Measurements from ENCODE around the gene RAB40B.

The RAB40B gene

DNA sequence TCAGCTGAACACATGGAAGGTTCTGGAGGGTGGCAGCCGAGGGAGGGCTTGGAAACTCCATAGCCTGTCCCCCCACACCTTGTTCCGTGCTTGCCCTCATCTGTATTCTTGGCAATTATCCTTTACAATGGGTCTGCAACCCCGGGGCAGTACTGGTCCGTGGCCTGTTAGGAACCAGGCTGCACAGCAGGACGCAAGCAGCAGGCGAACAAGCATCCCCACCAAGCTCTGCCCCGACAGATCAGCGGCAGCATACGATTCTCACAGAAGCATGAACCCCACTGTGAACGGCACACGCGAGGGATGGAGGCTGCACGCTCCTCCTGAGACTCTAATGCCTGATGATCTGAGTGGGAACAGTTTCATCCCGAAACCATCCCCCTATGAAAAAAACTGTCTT lies 56.5 kb downstream of the RAB40B start:
- no peak for TF ChIP-seq FOXP2 (optimal IDR thresholded peaks at IDR 0.05; ENCODE audit: borderline replicate concordance, extremely low read depth, extremely low read length, insufficient read depth)
- no peak for TF ChIP-seq SIN3A (IDR thresholded peaks at IDR 0.05; ENCODE audit: borderline replicate concordance, insufficient read depth, low read length)
- TF ChIP-seq TAF1 (IDR thresholded peaks at IDR 0.05; ENCODE audit: borderline replicate concordance, insufficient read depth, low read length) = no peak
- TF ChIP-seq POLR2AphosphoS5 (IDR thresholded peaks at IDR 0.05; ENCODE audit: low read depth, low read length) = no peak
- TF ChIP-seq, protein P1, sequence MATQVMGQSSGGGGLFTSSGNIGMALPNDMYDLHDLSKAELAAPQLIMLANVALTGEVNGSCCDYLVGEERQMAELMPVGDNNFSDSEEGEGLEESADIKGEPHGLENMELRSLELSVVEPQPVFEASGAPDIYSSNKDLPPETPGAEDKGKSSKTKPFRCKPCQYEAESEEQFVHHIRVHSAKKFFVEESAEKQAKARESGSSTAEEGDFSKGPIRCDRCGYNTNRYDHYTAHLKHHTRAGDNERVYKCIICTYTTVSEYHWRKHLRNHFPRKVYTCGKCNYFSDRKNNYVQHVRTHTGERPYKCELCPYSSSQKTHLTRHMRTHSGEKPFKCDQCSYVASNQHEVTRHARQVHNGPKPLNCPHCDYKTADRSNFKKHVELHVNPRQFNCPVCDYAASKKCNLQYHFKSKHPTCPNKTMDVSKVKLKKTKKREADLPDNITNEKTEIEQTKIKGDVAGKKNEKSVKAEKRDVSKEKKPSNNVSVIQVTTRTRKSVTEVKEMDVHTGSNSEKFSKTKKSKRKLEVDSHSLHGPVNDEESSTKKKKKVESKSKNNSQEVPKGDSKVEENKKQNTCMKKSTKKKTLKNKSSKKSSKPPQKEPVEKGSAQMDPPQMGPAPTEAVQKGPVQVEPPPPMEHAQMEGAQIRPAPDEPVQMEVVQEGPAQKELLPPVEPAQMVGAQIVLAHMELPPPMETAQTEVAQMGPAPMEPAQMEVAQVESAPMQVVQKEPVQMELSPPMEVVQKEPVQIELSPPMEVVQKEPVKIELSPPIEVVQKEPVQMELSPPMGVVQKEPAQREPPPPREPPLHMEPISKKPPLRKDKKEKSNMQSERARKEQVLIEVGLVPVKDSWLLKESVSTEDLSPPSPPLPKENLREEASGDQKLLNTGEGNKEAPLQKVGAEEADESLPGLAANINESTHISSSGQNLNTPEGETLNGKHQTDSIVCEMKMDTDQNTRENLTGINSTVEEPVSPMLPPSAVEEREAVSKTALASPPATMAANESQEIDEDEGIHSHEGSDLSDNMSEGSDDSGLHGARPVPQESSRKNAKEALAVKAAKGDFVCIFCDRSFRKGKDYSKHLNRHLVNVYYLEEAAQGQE (IDR thresholded peaks at IDR 0.05; ENCODE audit: insufficient read depth in 1 of 2, low read depth in 2 of 2, low read length in 2 of 2) = no peak

DNA sequence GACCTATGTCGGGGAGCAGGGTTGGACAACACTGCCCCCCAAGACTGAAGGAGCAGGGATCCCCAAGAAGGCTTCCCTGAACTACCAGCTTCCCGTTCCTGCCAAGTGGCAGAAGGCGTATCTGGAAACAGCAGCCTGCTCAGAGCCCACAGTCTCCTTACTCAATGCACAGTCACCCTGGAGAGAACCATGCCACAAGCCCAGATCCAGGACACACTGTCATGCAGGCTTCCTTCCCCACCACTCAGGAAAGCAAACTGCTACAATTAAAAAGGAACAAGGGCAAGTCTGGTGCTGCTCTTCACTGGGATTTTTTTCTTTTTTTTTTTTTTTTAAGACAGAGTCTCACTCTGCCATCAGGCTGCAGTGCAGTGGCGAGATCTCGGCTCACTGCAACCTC lies 58.5 kb downstream of the RAB40B start:
- no peak for TF ChIP-seq FOXP2 (optimal IDR thresholded peaks at IDR 0.05; ENCODE audit: borderline replicate concordance, extremely low read depth, extremely low read length, insufficient read depth)
- no peak for TF ChIP-seq TAF1 (IDR thresholded peaks at IDR 0.05; ENCODE audit: borderline replicate concordance, insufficient read depth, low read length)
- TF ChIP-seq POLR2AphosphoS5 (IDR thresholded peaks at IDR 0.05; ENCODE audit: low read depth, low read length) = no peak
- TF ChIP-seq SIN3A (IDR thresholded peaks at IDR 0.05; ENCODE audit: borderline replicate concordance, insufficient read depth, low read length) = no peak
- TF ChIP-seq, protein P1 (IDR thresholded peaks at IDR 0.05; ENCODE audit: insufficient read depth in 1 of 2, low read depth in 2 of 2, low read length in 2 of 2) = no peak

DNA sequence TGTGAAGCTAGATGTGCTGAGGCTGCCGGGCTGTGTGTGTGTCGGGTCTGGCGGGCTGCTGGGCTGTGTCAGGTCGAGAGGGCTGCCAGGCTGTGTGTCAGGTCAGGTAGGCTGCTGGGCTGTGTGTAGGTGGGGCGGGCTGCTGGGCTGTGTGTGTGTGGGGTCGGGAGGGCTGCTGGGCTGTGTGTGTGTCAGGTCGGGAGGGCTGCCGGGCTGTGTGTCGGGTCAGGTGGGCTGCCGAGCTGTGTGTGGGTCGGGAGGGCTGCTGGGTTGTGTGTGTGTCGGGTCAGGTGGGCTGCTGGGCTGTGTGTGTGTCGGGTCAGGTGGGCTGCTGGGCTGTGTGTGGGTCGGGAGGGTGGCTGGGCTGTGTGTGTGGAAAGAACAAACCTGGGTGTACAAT lies 58.9 kb downstream of the RAB40B start:
- TF ChIP-seq FOXP2 (optimal IDR thresholded peaks at IDR 0.05; ENCODE audit: borderline replicate concordance, extremely low read depth, extremely low read length, insufficient read depth) = no peak
- no peak for TF ChIP-seq POLR2AphosphoS5 (IDR thresholded peaks at IDR 0.05; ENCODE audit: low read depth, low read length)
- TF ChIP-seq TAF1 (IDR thresholded peaks at IDR 0.05; ENCODE audit: borderline replicate concordance, insufficient read depth, low read length) = no peak
- no peak for TF ChIP-seq SIN3A (IDR thresholded peaks at IDR 0.05; ENCODE audit: borderline replicate concordance, insufficient read depth, low read length)
- TF ChIP-seq, protein P1 (IDR thresholded peaks at IDR 0.05; ENCODE audit: insufficient read depth in 1 of 2, low read depth in 2 of 2, low read length in 2 of 2) = no peak

DNA sequence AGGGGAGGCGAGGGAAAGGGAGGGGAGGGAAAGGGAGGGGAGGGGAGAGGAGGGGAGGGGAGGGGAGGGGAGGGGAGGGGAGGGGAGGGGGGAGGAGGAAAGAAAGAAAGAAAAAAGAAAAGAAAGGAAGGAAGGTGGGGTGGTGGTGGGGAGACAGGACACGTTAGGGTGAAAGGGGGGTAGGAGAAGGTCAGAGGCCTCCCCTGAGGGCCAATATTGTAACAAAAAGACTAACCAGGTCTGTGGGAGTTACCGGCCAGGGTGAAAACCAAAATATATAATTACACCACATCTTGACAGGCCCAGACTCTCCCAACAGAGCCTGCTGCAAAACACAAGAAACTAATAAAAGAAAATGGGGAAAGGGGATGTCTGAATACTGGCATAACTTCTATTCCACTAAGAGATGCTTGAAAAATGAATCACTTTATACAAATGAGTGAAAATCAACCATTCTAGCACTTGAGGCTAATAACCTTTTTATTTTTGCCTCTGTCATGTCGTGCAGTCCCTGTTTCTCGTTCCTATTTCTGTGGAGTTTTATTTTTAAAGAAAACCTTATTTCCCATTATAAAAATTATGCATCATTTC lies 60.2 kb downstream of the RAB40B start:
- no peak for TF ChIP-seq FOXP2 (optimal IDR thresholded peaks at IDR 0.05; ENCODE audit: borderline replicate concordance, extremely low read depth, extremely low read length, insufficient read depth)
- TF ChIP-seq TAF1 (IDR thresholded peaks at IDR 0.05; ENCODE audit: borderline replicate concordance, insufficient read depth, low read length) = no peak
- TF ChIP-seq SIN3A (IDR thresholded peaks at IDR 0.05; ENCODE audit: borderline replicate concordance, insufficient read depth, low read length) = no peak
- no peak for TF ChIP-seq POLR2AphosphoS5 (IDR thresholded peaks at IDR 0.05; ENCODE audit: low read depth, low read length)
- TF ChIP-seq, protein P1 (IDR thresholded peaks at IDR 0.05; ENCODE audit: insufficient read depth in 1 of 2, low read depth in 2 of 2, low read length in 2 of 2) = no peak
